Nephron (organoid): Measurements from ENCODE around the gene RIMKLB.
"Not testable (repeated sequence)": the region's sequence is repeated elsewhere in the genome, so short reads cannot be mapped to it uniquely, and the experiment has no call there.

Experiments used
- H3K27ac Mint-ChIP-seq, 3 experiments: 2 replicates each; pipeline ENCODE4 v1.8.0; 2020; ENCODE audit warnings: mixed read lengths in 3 of 3, mild to moderate bottlenecking in 2 of 3, moderate library complexity in 1 of 3
- H3K27me3 Mint-ChIP-seq: 2 replicates; pipeline ENCODE4 v1.8.0; 2021; ENCODE audit warnings: low read depth, mild to moderate bottlenecking, moderate library complexity, mixed read lengths
- H3K36me3 Mint-ChIP-seq: 2 replicates; pipeline ENCODE4 v1.8.0; 2020; ENCODE audit warnings: low read depth, mixed read lengths
- H3K4me1 Mint-ChIP-seq: 2 replicates; pipeline ENCODE4 v1.8.0; 2020; ENCODE audit warnings: mixed read lengths
- H3K4me3 Mint-ChIP-seq, 3 experiments: 2 replicates each; pipeline ENCODE4 v1.8.0; 2020; ENCODE audit warnings: mild to moderate bottlenecking in 3 of 3, mixed read lengths in 3 of 3, moderate library complexity in 2 of 3
- H3K9me3 Mint-ChIP-seq: 2 replicates; pipeline ENCODE4 v1.8.0; 2020; ENCODE audit warnings: mixed read lengths
- TF ChIP-seq, protein P1 (sequence below), 3 experiments: fragments of 200-600 bp; sonication (generic); IDR thresholded peaks; one replicate each; pipeline ENCODE4 v1.5.0; 2021; ENCODE audit warnings: antibody characterized with exemption in 3 of 3; ENCODE audit not compliant: unreplicated experiment in 3 of 3

Gene RIMKLB

GRCh38 chr12:8722286-8722800 lies 24.6 kb downstream of the RIMKLB start:
- TF ChIP-seq, protein P1, sequence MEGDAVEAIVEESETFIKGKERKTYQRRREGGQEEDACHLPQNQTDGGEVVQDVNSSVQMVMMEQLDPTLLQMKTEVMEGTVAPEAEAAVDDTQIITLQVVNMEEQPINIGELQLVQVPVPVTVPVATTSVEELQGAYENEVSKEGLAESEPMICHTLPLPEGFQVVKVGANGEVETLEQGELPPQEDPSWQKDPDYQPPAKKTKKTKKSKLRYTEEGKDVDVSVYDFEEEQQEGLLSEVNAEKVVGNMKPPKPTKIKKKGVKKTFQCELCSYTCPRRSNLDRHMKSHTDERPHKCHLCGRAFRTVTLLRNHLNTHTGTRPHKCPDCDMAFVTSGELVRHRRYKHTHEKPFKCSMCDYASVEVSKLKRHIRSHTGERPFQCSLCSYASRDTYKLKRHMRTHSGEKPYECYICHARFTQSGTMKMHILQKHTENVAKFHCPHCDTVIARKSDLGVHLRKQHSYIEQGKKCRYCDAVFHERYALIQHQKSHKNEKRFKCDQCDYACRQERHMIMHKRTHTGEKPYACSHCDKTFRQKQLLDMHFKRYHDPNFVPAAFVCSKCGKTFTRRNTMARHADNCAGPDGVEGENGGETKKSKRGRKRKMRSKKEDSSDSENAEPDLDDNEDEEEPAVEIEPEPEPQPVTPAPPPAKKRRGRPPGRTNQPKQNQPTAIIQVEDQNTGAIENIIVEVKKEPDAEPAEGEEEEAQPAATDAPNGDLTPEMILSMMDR (IDR thresholded peaks at IDR 0.05; ENCODE audit: unreplicated experiment in 3 of 3) = no peak
- Mint-ChIP-seq H3K4me3 (no peak overlapping the region), H3K27me3 (no peaks in the 10 kb centered on the region), H3K36me3 (peaks cover 70% of the 10 kb centered on the region), H3K9me3 (no peaks in the 10 kb centered on the region), H3K27ac (peak overlapping the region in 1 of 3 experiments; percentile 69), H3K4me1 (peaks cover 8% of the 10 kb centered on the region)

DNA sequence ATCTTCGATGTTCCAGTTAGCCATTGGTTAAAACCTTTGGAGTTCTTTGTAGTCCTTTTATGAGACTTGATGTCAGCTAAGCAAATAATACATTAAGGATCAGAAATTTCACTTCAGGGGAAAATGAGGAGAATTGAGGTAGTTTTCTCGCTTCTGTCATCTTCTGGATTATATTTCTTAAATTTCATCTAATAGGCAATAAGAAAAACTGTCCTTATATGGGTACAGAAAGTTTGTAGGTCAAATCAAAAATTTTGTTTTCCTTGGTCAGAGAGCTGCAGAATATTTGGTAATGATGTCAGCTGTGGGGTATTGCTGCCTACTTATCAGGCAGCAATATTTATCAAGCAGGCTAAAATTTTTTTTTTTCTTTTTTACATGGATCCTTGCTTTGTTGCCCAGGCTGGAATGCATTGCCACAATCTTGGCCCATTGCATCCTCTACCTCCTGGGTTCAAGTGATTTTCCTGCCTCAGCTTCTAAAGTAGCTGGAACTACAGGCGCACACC lies 37.1 kb downstream of the RIMKLB start:
- H3K36me3 Mint-ChIP-seq = peaks cover 21% of the 10 kb centered on the region
- H3K9me3 Mint-ChIP-seq = no peaks in the 10 kb centered on the region
- TF ChIP-seq, protein P1 (IDR thresholded peaks at IDR 0.05; ENCODE audit: unreplicated experiment in 3 of 3) = no peak
- H3K4me1 Mint-ChIP-seq = no peaks in the 10 kb centered on the region
- H3K27me3 Mint-ChIP-seq = no peaks in the 10 kb centered on the region
- no peak overlapping the region for H3K4me3 Mint-ChIP-seq
- H3K27ac Mint-ChIP-seq = no peak overlapping the region

DNA sequence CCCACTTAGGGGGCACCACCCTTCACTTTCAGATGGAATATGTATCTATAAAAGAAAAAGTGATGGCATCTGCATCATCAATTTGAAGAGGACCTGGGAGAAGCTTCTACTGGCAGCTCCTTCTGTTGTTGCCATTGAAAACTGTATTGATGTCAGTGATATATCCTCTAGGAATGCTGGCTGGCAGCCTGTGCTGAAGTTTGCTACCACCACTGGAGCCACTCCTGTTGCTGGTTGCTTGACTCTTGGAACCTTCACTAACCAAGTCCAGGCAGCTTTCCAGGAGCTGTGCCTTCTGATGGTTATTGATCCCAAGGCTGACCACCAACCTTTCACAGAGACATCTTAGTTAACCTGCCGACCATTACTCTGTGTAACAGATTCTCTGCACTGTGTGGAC lies 44.7 kb downstream of the RIMKLB start:
- Mint-ChIP-seq H3K27ac (no peak overlapping the region), H3K36me3 (peaks cover 41% of the 10 kb centered on the region), H3K9me3 (no peaks in the 10 kb centered on the region), H3K4me3 (no peak overlapping the region), H3K4me1 (no peaks in the 10 kb centered on the region), H3K27me3 (no peaks in the 10 kb centered on the region)
- TF ChIP-seq, protein P1 (IDR thresholded peaks at IDR 0.05; ENCODE audit: unreplicated experiment in 3 of 3) = no peak

- peaks cover 39% of the 10 kb centered on the region for H3K36me3 Mint-ChIP-seq
- not testable (repeated sequence) for H3K27me3 Mint-ChIP-seq, H3K9me3 Mint-ChIP-seq
Measured at GRCh38 chr12:8743121-8743520, 45.3 kb downstream of the RIMKLB start.

GRCh38 chr12:8745631-8746030 lies 47.8 kb downstream of the RIMKLB start:
- H3K27me3 Mint-ChIP-seq, H3K9me3 Mint-ChIP-seq, H3K4me1 Mint-ChIP-seq, H3K27ac Mint-ChIP-seq, H3K4me3 Mint-ChIP-seq: not testable (repeated sequence)
- H3K36me3 Mint-ChIP-seq = peaks cover 33% of the 10 kb centered on the region

More at GRCh38 chr12:8743121-8743520, 45.3 kb downstream of the RIMKLB start:
- H3K4me1 Mint-ChIP-seq, H3K4me3 Mint-ChIP-seq, H3K27ac Mint-ChIP-seq: not testable (repeated sequence)

DNA sequence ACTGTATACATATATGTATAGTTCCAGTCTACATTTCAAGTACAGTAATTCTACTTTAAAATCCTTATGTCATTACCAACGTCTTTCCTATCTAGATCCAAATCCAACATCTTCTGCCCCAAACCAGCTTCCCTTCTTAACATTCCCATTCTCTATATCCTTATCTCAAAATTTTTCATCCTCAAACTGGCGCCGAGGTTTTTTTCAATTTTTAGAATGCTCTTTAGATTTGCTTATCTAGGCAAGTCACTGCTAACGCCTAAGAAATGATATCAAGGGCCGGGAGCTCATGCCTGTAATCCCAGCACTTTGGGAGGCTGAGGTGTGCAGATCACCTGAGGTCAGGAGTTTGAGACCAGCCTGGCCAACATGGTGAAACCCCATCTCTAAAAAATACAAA lies 48.3 kb downstream of the RIMKLB start:
- Mint-ChIP-seq H3K36me3 (peaks cover 37% of the 10 kb centered on the region), H3K9me3 (no peaks in the 10 kb centered on the region), H3K27ac (no peak overlapping the region), H3K4me3 (no peak overlapping the region), H3K27me3 (no peaks in the 10 kb centered on the region), H3K4me1 (no peaks in the 10 kb centered on the region)
- TF ChIP-seq, protein P1 (IDR thresholded peaks at IDR 0.05; ENCODE audit: unreplicated experiment in 3 of 3) = no peak

DNA sequence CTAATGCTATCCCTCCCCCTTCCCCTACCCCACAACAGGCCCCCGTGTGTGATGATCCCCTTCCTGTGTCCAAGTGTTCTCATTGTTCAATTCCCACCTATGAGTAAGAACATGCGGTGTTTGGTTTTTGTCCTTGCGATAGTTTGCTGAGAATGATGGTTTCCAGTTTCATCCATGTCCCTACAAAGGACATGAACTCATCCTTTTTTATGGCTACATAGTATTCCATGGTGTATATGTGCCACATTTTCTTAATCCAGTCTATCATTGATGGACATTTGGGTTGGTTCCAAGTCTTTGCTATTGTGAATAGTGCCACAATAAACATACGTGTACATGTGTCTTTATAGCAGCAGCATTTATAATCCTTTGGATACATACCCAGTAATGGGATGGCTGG lies 62.3 kb downstream of the RIMKLB start:
- H3K27me3 Mint-ChIP-seq, H3K4me1 Mint-ChIP-seq: not testable (repeated sequence)
- H3K36me3 Mint-ChIP-seq = peaks cover 66% of the 10 kb centered on the region

GRCh38 chr12:8762701-8763100 lies 64.9 kb downstream of the RIMKLB start:
- H3K27ac Mint-ChIP-seq, H3K27me3 Mint-ChIP-seq, H3K9me3 Mint-ChIP-seq, H3K4me3 Mint-ChIP-seq, H3K4me1 Mint-ChIP-seq: not testable (repeated sequence)
- H3K36me3 Mint-ChIP-seq = peaks cover 67% of the 10 kb centered on the region

More for the DNA sequence above, 62.3 kb downstream of the RIMKLB start:
- H3K4me3 Mint-ChIP-seq, H3K9me3 Mint-ChIP-seq, H3K27ac Mint-ChIP-seq: not testable (repeated sequence)

DNA sequence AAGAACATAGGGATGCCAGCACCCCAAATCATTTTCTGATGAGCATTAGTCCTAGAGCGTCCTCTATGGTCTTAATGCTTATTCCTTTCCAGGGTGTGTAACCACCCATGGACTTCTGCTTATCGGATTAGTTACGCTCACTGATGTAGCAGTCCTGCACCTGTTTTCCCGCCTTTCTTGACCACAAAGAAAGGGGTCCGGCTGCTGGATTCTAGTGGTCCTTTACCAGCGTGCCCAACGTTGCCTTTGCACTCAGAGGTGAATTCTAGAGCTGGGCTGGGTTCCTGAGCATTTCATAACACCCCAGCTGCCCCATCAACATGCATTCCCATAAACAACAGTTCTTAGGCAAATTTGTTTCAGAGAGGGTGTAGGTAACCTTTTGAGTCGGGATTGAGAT lies 68.3 kb downstream of the RIMKLB start:
- not testable (repeated sequence) for H3K4me1 Mint-ChIP-seq, H3K9me3 Mint-ChIP-seq, H3K27ac Mint-ChIP-seq, H3K27me3 Mint-ChIP-seq, H3K4me3 Mint-ChIP-seq
- H3K36me3 Mint-ChIP-seq = peaks cover 55% of the 10 kb centered on the region
